ENCODE measurements around the gene ZNF362. TPM values are rescaled to one million over a fixed set of nuclear protein-coding genes. Genes with fewer than 3 reads are reported as not detected.

Gene ZNF362
- total and polyA plus RNA-seq, 2 experiments from 2014 or later = 11.0 to 12.9 TPM

DNA sequence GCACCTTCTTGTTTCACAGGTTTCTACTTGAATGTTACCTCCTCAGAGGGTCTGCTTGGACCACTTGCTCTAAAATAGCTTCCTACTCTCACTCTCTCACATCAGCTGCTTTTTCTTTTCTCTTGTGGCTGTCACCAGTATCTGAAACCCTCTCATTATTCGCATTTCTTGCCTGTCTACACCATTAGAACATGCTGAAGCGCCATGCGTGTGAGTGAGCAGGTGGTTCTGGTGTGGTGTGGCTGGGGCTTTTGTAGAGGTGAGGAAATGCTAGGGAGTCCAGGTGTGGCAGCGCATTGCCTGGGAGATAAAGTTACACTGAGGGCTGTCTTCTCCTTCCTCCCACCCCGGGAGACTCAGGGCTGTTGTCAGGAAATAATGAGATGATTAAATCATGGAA lies 4.1 kb downstream of the ZNF362 start:
- no peak overlapping the region for H3K27ac Mint-ChIP-seq
- H3K4me3 Mint-ChIP-seq = no peak overlapping the region
- DNase-seq (ENCODE audit: low spot score) = no peak

More for the DNA sequence above, 4.1 kb downstream of the ZNF362 start:
- Histone ChIP-seq H3K9me2 (ENCODE audit: insufficient read depth) (no peaks in the 10 kb centered on the region), H3K27ac (ENCODE audit: low read depth) (no peak overlapping the region), H3K4me1 (ENCODE audit: insufficient read depth) (peaks cover 25% of the 10 kb centered on the region), H3K4me2 (no peak overlapping the region), H2AFZ (no peak overlapping the region), H3K79me2 (replicated peaks; ENCODE audit: insufficient read depth) (peaks cover 47% of the 10 kb centered on the region), H3F3A (replicated peaks; ENCODE audit: low read depth) (no peaks in the 10 kb centered on the region), H3K36me3 (ENCODE audit: insufficient read depth) (no peaks in the 10 kb centered on the region), H4K20me1 (replicated peaks; ENCODE audit: insufficient read depth) (peaks cover 18% of the 10 kb centered on the region), H3K4me3 (no peak overlapping the region), H3K27me3 (ENCODE audit: insufficient read depth) (no peaks in the 10 kb centered on the region)
- peaks cover 3% of the 10 kb centered on the region; the same call in 1 of the 3 replicates for H3K9me3 Mint-ChIP-seq
- TF ChIP-seq POLR2AphosphoS5 (IDR thresholded peaks at IDR 0.05; ENCODE audit: low read depth) = no peak
- no peak for TF ChIP-seq ZNF114 (CRISPR knock-in tag; IDR thresholded peaks at IDR 0.05)
- TF ChIP-seq NANOG (IDR thresholded peaks at IDR 0.05; ENCODE audit: borderline replicate concordance) = no peak
- no peak for TF ChIP-seq CREB1 (CRISPR knock-in tag; IDR thresholded peaks at IDR 0.05; ENCODE audit: low read depth)
- TF ChIP-seq, protein P1, sequence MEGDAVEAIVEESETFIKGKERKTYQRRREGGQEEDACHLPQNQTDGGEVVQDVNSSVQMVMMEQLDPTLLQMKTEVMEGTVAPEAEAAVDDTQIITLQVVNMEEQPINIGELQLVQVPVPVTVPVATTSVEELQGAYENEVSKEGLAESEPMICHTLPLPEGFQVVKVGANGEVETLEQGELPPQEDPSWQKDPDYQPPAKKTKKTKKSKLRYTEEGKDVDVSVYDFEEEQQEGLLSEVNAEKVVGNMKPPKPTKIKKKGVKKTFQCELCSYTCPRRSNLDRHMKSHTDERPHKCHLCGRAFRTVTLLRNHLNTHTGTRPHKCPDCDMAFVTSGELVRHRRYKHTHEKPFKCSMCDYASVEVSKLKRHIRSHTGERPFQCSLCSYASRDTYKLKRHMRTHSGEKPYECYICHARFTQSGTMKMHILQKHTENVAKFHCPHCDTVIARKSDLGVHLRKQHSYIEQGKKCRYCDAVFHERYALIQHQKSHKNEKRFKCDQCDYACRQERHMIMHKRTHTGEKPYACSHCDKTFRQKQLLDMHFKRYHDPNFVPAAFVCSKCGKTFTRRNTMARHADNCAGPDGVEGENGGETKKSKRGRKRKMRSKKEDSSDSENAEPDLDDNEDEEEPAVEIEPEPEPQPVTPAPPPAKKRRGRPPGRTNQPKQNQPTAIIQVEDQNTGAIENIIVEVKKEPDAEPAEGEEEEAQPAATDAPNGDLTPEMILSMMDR (conservative IDR thresholded peaks at IDR 0.05; ENCODE audit: low read depth in 2 of 2) = no peak
- no peak for TF ChIP-seq ZNF331 (CRISPR knock-in tag; IDR thresholded peaks at IDR 0.05; ENCODE audit: low read depth)
- no peak for TF ChIP-seq ZNF462 (CRISPR knock-in tag; IDR thresholded peaks at IDR 0.05)
- TF ChIP-seq JUNB (IDR thresholded peaks at IDR 0.05; ENCODE audit: unreplicated experiment) = no peak
- no peak for TF ChIP-seq STAT1 (IDR thresholded peaks at IDR 0.05; ENCODE audit: unreplicated experiment)
- no peak for TF ChIP-seq ETS1 (IDR thresholded peaks at IDR 0.05)
- no peak for TF ChIP-seq EZH2phosphoT487 (IDR thresholded peaks at IDR 0.05; ENCODE audit: unreplicated experiment)
- TF ChIP-seq REST (IDR thresholded peaks at IDR 0.05; ENCODE audit: unreplicated experiment) = no peak
- TF ChIP-seq EZH2 (IDR thresholded peaks at IDR 0.05; ENCODE audit: low read depth, unreplicated experiment) = no peak
- peaks cover 10% of the 10 kb centered on the region for H3K36me3 Mint-ChIP-seq (ENCODE audit: low read depth)
- no peak for ATAC-seq
- H3K4me1 Mint-ChIP-seq = peaks cover 31% of the 10 kb centered on the region
- H3K27me3 Mint-ChIP-seq (ENCODE audit: insufficient read depth, low read depth, poor library complexity) = peaks cover 14% of the 10 kb centered on the region
